ENCODE data around the gene FGF7.
"Not testable (repeated sequence)": the region's sequence is repeated elsewhere in the genome, so short reads cannot be mapped to it uniquely, and the experiment has no call there.

Gene FGF7

DNA sequence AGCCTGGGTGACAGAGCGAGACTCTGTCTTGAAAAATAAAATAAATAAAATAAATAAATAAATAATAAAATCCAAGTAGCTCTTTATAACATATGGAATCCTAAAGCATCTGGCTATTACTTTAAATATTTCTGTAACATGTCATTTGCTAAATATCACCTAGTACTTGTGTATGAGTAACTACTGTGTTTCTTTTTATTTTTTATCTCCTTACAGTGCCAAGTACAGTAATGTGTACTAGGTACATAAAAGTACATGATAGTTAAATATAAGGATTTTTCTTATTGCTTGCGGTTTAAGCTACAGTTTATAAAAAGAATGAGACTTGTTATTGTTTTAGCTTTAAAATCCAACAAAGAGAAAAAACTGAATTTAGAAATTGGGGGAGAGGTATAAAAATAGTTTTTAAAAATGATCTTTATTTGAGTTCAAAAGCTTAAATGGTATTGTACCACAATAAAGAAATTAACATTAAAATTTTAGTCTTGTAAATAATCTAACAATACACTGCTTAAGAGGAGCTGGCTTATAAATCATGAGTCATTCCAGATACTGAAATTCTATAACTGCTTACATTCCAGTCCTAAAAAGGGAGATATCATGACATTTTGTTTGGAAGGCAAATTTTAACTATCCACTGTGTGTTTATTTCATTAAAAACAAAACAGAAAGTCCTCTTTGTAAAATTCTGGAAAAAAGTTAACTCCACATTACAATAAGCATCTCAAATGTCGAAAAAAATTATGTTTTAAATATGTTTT is 73.1 kb downstream of the FGF7 start:
- no peak for DNase-seq

- DNase-seq: no peak
Measured at GRCh38 chr15:49501586-49501985, 78.5 kb downstream of the FGF7 start.

- DNase-seq: no peak
Measured at GRCh38 chr15:49506341-49506740, 83.3 kb downstream of the FGF7 start.

GRCh38 chr15:49507261-49507660 is 84.2 kb downstream of the FGF7 start:
- no peak for DNase-seq

GRCh38 chr15:49512739-49513138 is 89.7 kb downstream of the FGF7 start:
- DNase-seq: not testable (repeated sequence)

GRCh38 chr15:49521802-49522201 is 98.8 kb downstream of the FGF7 start:
- DNase-seq: no peak

DNA sequence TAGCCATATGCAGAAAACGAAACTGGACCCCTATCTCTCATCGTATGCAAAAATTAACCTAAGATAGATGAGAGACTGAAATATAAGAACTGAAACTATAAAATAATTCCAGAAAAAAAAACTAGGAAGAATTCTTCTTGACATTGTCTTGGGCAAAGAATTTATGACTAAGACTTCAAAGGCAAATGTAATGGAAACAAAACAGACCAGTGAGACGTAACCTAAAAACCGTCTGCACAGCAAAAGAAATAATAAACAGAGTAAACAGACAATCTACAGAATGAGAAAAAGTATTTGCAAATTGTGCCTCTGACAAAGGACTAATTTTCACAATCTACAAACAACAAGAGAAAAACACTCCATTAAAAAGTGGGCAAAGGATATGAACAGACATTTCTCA is 105.2 kb downstream of the FGF7 start:
- DNase-seq: no peak

DNA sequence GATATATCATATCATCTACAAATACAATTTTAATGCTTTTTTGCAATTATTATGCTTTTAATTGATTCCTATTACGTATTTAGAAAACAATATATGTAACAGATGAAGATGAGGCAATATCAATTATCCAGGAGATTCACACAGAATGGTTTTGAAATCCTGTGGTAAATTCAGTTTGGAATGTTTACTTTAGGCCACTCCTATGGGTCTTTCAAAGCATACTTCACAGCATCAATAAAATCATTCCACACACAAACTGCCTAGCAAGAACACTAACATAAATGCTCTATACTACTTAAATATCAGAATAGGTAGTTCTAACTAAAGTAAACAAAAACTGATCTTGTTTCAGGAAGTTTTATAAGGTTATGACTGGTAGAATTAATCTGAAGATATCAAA is 107.0 kb downstream of the FGF7 start:
- DNase-seq: no peak
